OCI-LY7 (cell line): ENCODE data around the gene SOX13. TPM values are rescaled to one million over a fixed set of nuclear protein-coding genes. Genes with fewer than 3 reads are reported as not detected.

ENCODE experiments used
- BruUV-seq: library from RNA; stranded (reverse); fragments of 400-500 nt; replicated peaks from 2 replicates; lab custom pipeline; 2021; lab: Mats Ljungman, UMichigan
- CTCF ChIA-PET: fragments of 300-600 bp; sonication (Branson Sonifier 250); formaldehyde crosslinking; loops from one replicate; lab custom pipeline; 2022; ENCODE audit warnings: antibody characterized with exemption; ENCODE audit not compliant: unreplicated experiment; lab: Charles Lee
- POLR2A ChIA-PET: fragments of 300-600 bp; sonication (Branson Sonifier 250); formaldehyde crosslinking; loops from one replicate; lab custom pipeline; 2022; ENCODE audit warnings: antibody characterized with exemption; lab: Charles Lee
- DNase-seq: peaks from one replicate; pipeline ENCODE4 v3.0.0-alpha.2; 2015; ENCODE audit warnings: low spot score
- H2AFZ ChIP-seq: fragments of 200-600 bp; sonication (generic), shearing (Covaris generic); 2 replicates; pipeline ENCODE4 v1.6.1; 2014; ENCODE audit warnings: mild to moderate bottlenecking, antibody characterized with exemption, low read length, moderate library complexity
- H3K27ac ChIP-seq: fragments of 200-600 bp; sonication (generic); 2 replicates; pipeline ENCODE4 v1.5.1; 2014; ENCODE audit warnings: mixed run types, low read depth, mild to moderate bottlenecking, moderate library complexity, low read length, inconsistent platforms; ENCODE audit not compliant: poor library complexity, severe bottlenecking
- H3K36me3 ChIP-seq: fragments of 200-600 bp; sonication (generic); 2 replicates; pipeline ENCODE4 v1.6.1; 2014; ENCODE audit warnings: mild to moderate bottlenecking, antibody characterized with exemption, low read length, moderate library complexity, mixed read lengths; ENCODE audit not compliant: insufficient read depth
- H3K4me1 ChIP-seq: fragments of 200-600 bp; sonication (generic); 2 replicates; pipeline ENCODE4 v1.5.1; 2014; ENCODE audit warnings: mild to moderate bottlenecking, low read length; ENCODE audit not compliant: insufficient read depth, poor library complexity, severe bottlenecking
- H3K4me2 ChIP-seq: fragments of 200-600 bp; sonication (generic); 2 replicates; pipeline ENCODE4 v1.6.1; 2014; ENCODE audit warnings: mild to moderate bottlenecking, low read length
- H3K4me3 ChIP-seq: fragments of 200-600 bp; sonication (generic); 2 replicates; pipeline ENCODE4 v1.5.1; 2014; ENCODE audit warnings: mild to moderate bottlenecking, low read depth, low read length; ENCODE audit not compliant: poor library complexity, severe bottlenecking
- H3K79me2 ChIP-seq: fragments of 200-600 bp; sonication (generic); 2 replicates; pipeline ENCODE4 v1.6.1; 2016; ENCODE audit warnings: low read depth, mild to moderate bottlenecking, low read length, moderate library complexity, mixed read lengths; ENCODE audit not compliant: insufficient read depth
- H3K9me2 ChIP-seq: fragments of 200-600 bp; sonication (generic); 2 replicates; pipeline ENCODE4 v1.6.1; 2016; ENCODE audit warnings: mild to moderate bottlenecking, low read length, mixed read lengths; ENCODE audit not compliant: insufficient read depth
- H3K9me3 ChIP-seq: fragments of 200-600 bp; sonication (generic); 2 replicates; pipeline ENCODE4 v1.6.1; 2014; ENCODE audit warnings: mild to moderate bottlenecking, mixed run types, low read length, mixed read lengths
- H4K20me1 ChIP-seq: fragments of 200-600 bp; sonication (generic); 2 replicates; pipeline ENCODE4 v1.6.1; 2014; ENCODE audit warnings: mild to moderate bottlenecking, antibody characterized with exemption, low read length, moderate library complexity, mixed read lengths; ENCODE audit not compliant: insufficient read depth
- EZH2phosphoT487 ChIP-seq: fragments of 200-600 bp; sonication (generic); IDR thresholded peaks from 2 replicates; pipeline ENCODE4 v1.6.1; 2018; ENCODE audit warnings: low read depth, borderline replicate concordance, mild to moderate bottlenecking, mixed run types, antibody characterized with exemption, low read length, moderate library complexity, mixed read lengths
- intact Hi-C: fragments of 100-400 bp; cut with micrococcal nuclease; formaldehyde crosslinking; loops from one replicate; pipeline ENCODE4 v1.10.0; 2022; ENCODE audit not compliant: unreplicated experiment
- total RNA-seq, 2 experiments: library from RNA; depleted of rRNA in 1 of 2; stranded (reverse); fragments of >200 nt in 1 of 2; shearing (Covaris generic) in 1 of 2; gene quantifications; 2 replicates each; pipeline ENCODE4 v1.2.3, GENCODE V29; 2014 to 2022
- TF ChIP-seq, protein P1 (sequence below): fragments of 200-600 bp; sonication (generic); conservative IDR thresholded peaks from 2 replicates; pipeline ENCODE4 v1.5.1; 2014; ENCODE audit warnings: mild to moderate bottlenecking, antibody characterized with exemption, low read length, moderate library complexity, mixed read lengths

SOX13 gene
- total RNA-seq, 2 experiments from 2014 or later, result 0.27 TPM; not detected in 1

DNA sequence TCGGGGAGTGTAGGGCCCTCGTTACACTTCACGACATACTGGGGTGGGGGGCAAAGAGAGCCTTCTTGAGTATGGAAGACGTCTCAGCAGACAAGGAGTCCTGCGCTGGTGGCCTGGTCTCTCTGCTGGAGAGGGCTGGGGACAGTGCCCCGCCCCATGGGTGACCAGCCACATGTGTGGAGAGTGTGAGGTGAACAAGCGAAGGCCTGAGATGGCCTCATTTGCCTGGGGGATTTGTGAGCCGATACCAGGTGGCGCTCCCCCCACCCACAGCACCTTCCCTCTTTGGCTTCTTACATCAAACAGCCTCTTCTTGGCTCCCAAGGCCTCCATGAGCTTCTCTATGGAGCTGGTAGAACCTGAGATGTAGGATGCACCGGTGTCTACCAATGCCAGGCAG, 83.0 kb downstream of the SOX13 start:
- CTCF ChIA-PET, result no interaction called here
- Histone ChIP-seq H2AFZ (no peak overlapping the region), H3K27ac (no peak overlapping the region), H3K9me3 (no peaks in the 10 kb centered on the region), H3K79me2 (no peaks in the 10 kb centered on the region), H3K4me1 (no peaks in the 10 kb centered on the region), H3K36me3 (no peaks in the 10 kb centered on the region), H3K4me3 (no peak overlapping the region), H4K20me1 (no peaks in the 10 kb centered on the region), H3K4me2 (no peak overlapping the region), H3K9me2 (no peaks in the 10 kb centered on the region)
- POLR2A ChIA-PET, result no interaction called here
- no peak for DNase-seq
- TF ChIP-seq EZH2phosphoT487, result no peak
- TF ChIP-seq, protein P1, sequence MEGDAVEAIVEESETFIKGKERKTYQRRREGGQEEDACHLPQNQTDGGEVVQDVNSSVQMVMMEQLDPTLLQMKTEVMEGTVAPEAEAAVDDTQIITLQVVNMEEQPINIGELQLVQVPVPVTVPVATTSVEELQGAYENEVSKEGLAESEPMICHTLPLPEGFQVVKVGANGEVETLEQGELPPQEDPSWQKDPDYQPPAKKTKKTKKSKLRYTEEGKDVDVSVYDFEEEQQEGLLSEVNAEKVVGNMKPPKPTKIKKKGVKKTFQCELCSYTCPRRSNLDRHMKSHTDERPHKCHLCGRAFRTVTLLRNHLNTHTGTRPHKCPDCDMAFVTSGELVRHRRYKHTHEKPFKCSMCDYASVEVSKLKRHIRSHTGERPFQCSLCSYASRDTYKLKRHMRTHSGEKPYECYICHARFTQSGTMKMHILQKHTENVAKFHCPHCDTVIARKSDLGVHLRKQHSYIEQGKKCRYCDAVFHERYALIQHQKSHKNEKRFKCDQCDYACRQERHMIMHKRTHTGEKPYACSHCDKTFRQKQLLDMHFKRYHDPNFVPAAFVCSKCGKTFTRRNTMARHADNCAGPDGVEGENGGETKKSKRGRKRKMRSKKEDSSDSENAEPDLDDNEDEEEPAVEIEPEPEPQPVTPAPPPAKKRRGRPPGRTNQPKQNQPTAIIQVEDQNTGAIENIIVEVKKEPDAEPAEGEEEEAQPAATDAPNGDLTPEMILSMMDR, result no peak
- intact Hi-C loops, result no loop called here
- BruUV-seq, result no TSS peak

DNA sequence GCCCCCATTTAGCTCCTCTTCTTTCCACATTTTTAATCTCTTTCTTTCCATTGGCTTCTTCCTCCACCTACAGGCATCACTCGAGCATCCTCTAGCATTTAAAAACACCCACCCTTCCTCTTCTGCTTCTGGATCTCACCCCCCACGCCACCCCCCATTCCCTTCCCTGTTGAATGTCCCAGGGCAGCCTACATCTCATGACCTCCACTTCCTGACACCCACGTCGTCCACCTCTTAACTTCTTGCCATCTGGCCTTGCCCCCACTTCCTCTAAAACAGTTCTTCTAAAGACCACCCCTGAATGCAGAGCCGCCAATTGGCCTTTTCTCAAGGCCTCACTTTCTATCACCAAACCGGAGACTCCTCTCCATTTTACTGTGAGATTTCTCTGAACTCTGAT, 85.0 kb downstream of the SOX13 start:
- TF ChIP-seq, protein P1, result no peak
- TF ChIP-seq EZH2phosphoT487, result no peak
- Histone ChIP-seq H4K20me1 (no peaks in the 10 kb centered on the region), H3K36me3 (no peaks in the 10 kb centered on the region), H3K9me3 (no peaks in the 10 kb centered on the region), H3K4me2 (no peak overlapping the region), H3K27ac (no peak overlapping the region), H3K9me2 (no peaks in the 10 kb centered on the region), H3K4me3 (no peak overlapping the region), H3K4me1 (no peaks in the 10 kb centered on the region), H2AFZ (no peak overlapping the region), H3K79me2 (no peaks in the 10 kb centered on the region)
- intact Hi-C loops, result no loop called here
- ChIA-PET POLR2A (interaction anchor here (0.6 to 0.7 kb wide), 2 partner anchors 71 to 180 kb away, joined by 3 to 4 read pairs; no protein-coding TSS in a partner anchor), CTCF (no interaction called here)
- no TSS peak for BruUV-seq
- DNase-seq, result no peak

DNA sequence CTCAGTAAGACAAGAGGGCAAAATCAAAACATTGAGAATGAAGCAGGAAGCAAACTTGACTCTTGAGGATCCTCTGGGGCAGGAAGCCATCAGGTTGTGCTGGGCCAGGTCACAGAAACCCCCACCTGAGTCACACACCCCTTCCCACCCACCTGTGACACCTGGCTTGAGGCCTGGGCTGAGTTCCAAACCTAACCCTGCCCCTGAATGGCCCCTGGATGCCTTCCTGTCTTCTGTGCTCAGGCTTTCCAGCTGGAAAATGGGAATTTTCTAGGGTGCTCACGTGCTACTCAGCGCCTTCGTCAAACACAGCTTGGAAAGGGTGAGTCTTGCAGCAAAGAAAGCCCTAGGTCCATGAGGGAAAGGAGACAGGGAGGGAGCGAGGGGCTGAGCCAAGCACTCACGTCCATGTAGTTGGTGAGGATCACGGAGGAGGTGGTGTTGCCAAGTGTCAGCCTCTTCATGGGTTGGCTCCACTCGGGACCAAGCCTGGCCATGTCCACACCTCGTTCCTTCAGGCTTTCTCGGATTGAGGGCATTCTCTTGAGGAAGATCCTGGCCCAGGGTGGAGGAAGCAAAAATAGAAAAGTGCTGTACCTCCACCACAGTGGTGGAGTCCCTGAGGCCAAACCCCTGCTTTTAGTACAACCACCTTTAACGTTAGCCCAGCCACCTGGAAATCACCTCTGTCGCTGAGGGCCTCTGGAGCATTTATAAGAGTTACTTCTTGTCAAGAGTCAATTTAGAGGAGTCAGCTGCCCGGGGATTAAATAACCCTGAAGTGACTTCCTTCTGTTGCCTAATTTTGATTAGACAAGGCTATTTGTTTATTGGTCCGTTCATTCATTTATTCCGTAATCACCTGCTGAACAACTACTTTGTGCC, 88.9 kb downstream of the SOX13 start:
- no peaks in the 10 kb centered on the region for H3K9me3 ChIP-seq
- intact Hi-C loops, result loop anchor here (1.0 to 5.0 kb wide), 4 partner anchors 45 to 340 kb away; partner anchors contain the start of gene SNRPE
- H3K4me1 ChIP-seq, result no peaks in the 10 kb centered on the region
- H3K4me3 ChIP-seq, result no peak overlapping the region
- BruUV-seq, result no TSS peak
- ChIA-PET POLR2A (no interaction called here), CTCF (interaction anchor here (0.6 kb wide), 1 partner anchor 95 kb away, joined by 3 read pairs; no protein-coding TSS in a partner anchor)
- H3K9me2 ChIP-seq, result no peaks in the 10 kb centered on the region
- no peak overlapping the region for H2AFZ ChIP-seq
- no peaks in the 10 kb centered on the region for H3K79me2 ChIP-seq
- no peak overlapping the region for H3K27ac ChIP-seq
- H3K36me3 ChIP-seq, result no peaks in the 10 kb centered on the region
- no peak for DNase-seq
- H3K4me2 ChIP-seq, result no peak overlapping the region
- no peaks in the 10 kb centered on the region for H4K20me1 ChIP-seq
- TF ChIP-seq EZH2phosphoT487, result no peak
- TF ChIP-seq, protein P1, result no peak
